Uterus (tissue), 4 donors: Measurements from ENCODE around the gene TRABD2B. TPM values are rescaled to one million over a fixed set of nuclear protein-coding genes. Genes with fewer than 3 reads are reported as not detected.

Experiments
- DNase-seq, 2 donors: peaks; one replicate each; pipeline ENCODE4 v3.0.0-alpha.2; 2019 to 2020
- H3K27ac ChIP-seq, 2 donors: fragments of 200-600 bp; sonication (generic); 1 replicate in 1 of 2; 2 replicates in 1 of 2; pipeline ENCODE4 v1.5.1; 2016 to 2018
- H3K27me3 ChIP-seq, 2 donors: fragments of 200-600 bp; sonication (generic); one replicate each; pipeline ENCODE4 v1.5.1; 2018 to 2019; ENCODE audit warnings: control low read depth in 1 of 2
- H3K36me3 ChIP-seq, 2 donors: fragments of 200-600 bp; sonication (generic); one replicate each; pipeline ENCODE4 v1.5.1; 2019; ENCODE audit warnings: control low read depth in 1 of 2
- H3K4me1 ChIP-seq, 2 donors: fragments of 200-600 bp; sonication (generic); one replicate each; pipeline ENCODE4 v1.5.1; 2018 to 2019; ENCODE audit warnings: control low read depth in 1 of 2
- H3K4me3 ChIP-seq, 2 donors: fragments of 200-600 bp; sonication (generic); 1 replicate in 1 of 2; 2 replicates in 1 of 2; pipeline ENCODE4 v1.5.1; 2018 to 2019; ENCODE audit warnings: mild to moderate bottlenecking in 1 of 2
- H3K9me3 ChIP-seq, 2 donors: fragments of 200-600 bp; sonication (generic); one replicate each; pipeline ENCODE4 v1.5.1; 2019; ENCODE audit warnings: control low read depth in 1 of 2
- CTCF ChIP-seq, 4 experiments: fragments of 200-600 bp in 2 of 4; fragments of 450-650 bp in 2 of 4; sonication (generic) in 2 of 4; IDR thresholded peaks; one replicate each; pipeline ENCODE4 v1.5.1; 2016 to 2019; ENCODE audit warnings: antibody characterized with exemption in 4 of 4, mild to moderate bottlenecking in 2 of 4, moderate library complexity in 1 of 4
- POLR2A ChIP-seq, 2 donors: fragments of 450-650 bp; IDR thresholded peaks; one replicate each; pipeline ENCODE4 v1.6.1; 2016; ENCODE audit warnings: antibody characterized with exemption in 2 of 2, mild to moderate bottlenecking in 1 of 2, moderate library complexity in 1 of 2
- intact Hi-C: fragments of 100-400 bp; cut with DNase I; formaldehyde crosslinking; loops from one replicate; pipeline ENCODE4 v1.15.1; 2023; ENCODE audit warnings: low total_unique reads
- total RNA-seq, 4 donors: library from RNA; depleted of rRNA in 3 of 4; stranded (reverse); fragments of >200 nt in 3 of 4; gene quantifications; one replicate each; pipeline versions ENCODE4 v1.1.0 to v1.2.4, GENCODE V29; 2014 to 2023
- donor health status: DM: yes; HTN: yes; CAD: no.

TRABD2B gene
- total RNA-seq, 4 donors from 2014 or later: under 0.01 to 1.6 (median 1.0) TPM

GRCh38 chr1:47776667-47777131, 220.5 kb downstream of the TRABD2B start:
- no peak for DNase-seq
- TF ChIP-seq CTCF (IDR thresholded peaks at IDR 0.05): no peak
- TF ChIP-seq POLR2A (IDR thresholded peaks at IDR 0.05): no peak
- intact Hi-C loops: no loop called here
- no peaks in the 10 kb centered on the region for H3K9me3 ChIP-seq
- H3K36me3 ChIP-seq: no peaks in the 10 kb centered on the region
- H3K4me1 ChIP-seq: no peaks in the 10 kb centered on the region
- no peak overlapping the region for H3K4me3 ChIP-seq
- no peak overlapping the region for H3K27ac ChIP-seq
- H3K27me3 ChIP-seq: no peaks in the 10 kb centered on the region

GRCh38 chr1:47774986-47775834, 222.0 kb downstream of the TRABD2B start:
- no peaks in the 10 kb centered on the region for H3K4me1 ChIP-seq
- no peaks in the 10 kb centered on the region for H3K9me3 ChIP-seq
- no peaks in the 10 kb centered on the region for H3K36me3 ChIP-seq
- intact Hi-C loops: no loop called here
- DNase-seq: no peak
- no peak overlapping the region for H3K27ac ChIP-seq
- no peaks in the 10 kb centered on the region for H3K27me3 ChIP-seq
- no peak overlapping the region for H3K4me3 ChIP-seq
- TF ChIP-seq CTCF (IDR thresholded peaks at IDR 0.05) (no peak), POLR2A (IDR thresholded peaks at IDR 0.05) (no peak)

GRCh38 chr1:47772960-47773682, 224.1 kb downstream of the TRABD2B start:
- no peaks in the 10 kb centered on the region for H3K9me3 ChIP-seq
- H3K4me1 ChIP-seq: no peaks in the 10 kb centered on the region
- intact Hi-C loops: no loop called here
- no peaks in the 10 kb centered on the region for H3K36me3 ChIP-seq
- H3K27me3 ChIP-seq: no peaks in the 10 kb centered on the region
- H3K4me3 ChIP-seq: no peak overlapping the region
- H3K27ac ChIP-seq: no peak overlapping the region
- no peak for DNase-seq
- TF ChIP-seq CTCF (IDR thresholded peaks at IDR 0.05) (no peak), POLR2A (IDR thresholded peaks at IDR 0.05) (no peak)

- no peaks in the 10 kb centered on the region for H3K27me3 ChIP-seq
- TF ChIP-seq POLR2A (IDR thresholded peaks at IDR 0.05): no peak
- no peak for TF ChIP-seq CTCF (IDR thresholded peaks at IDR 0.05)
- no peaks in the 10 kb centered on the region for H3K36me3 ChIP-seq
- intact Hi-C loops: no loop called here
- H3K4me1 ChIP-seq: no peaks in the 10 kb centered on the region
- H3K4me3 ChIP-seq: no peak overlapping the region
- no peak overlapping the region for H3K27ac ChIP-seq
- no peaks in the 10 kb centered on the region for H3K9me3 ChIP-seq
- no peak for DNase-seq
Measured at GRCh38 chr1:47772281-47772680, 224.9 kb downstream of the TRABD2B start.

GRCh38 chr1:47771751-47772150, 225.4 kb downstream of the TRABD2B start:
- H3K9me3 ChIP-seq: no peaks in the 10 kb centered on the region
- H3K4me3 ChIP-seq: no peak overlapping the region
- no peaks in the 10 kb centered on the region for H3K36me3 ChIP-seq
- no peak overlapping the region for H3K27ac ChIP-seq
- no peak for DNase-seq
- no peaks in the 10 kb centered on the region for H3K27me3 ChIP-seq
- H3K4me1 ChIP-seq: no peaks in the 10 kb centered on the region
- TF ChIP-seq POLR2A (IDR thresholded peaks at IDR 0.05) (no peak), CTCF (IDR thresholded peaks at IDR 0.05) (no peak)
- intact Hi-C loops: no loop called here
